Vagina (tissue), 2 donors: ENCODE data around the gene CLEC12A.

Experiments used
- POLR2A ChIP-seq, 2 donors: fragments of 450-650 bp; IDR thresholded peaks; one replicate each; pipeline ENCODE4 v1.6.1; 2017; ENCODE audit warnings: antibody characterized with exemption in 2 of 2, mild to moderate bottlenecking in 2 of 2, moderate library complexity in 2 of 2
- POLR2AphosphoS5 ChIP-seq, 2 donors: sonication (generic); formaldehyde crosslinking; IDR thresholded peaks; one replicate each; pipeline ENCODE4 v1.9.0; 2017; ENCODE audit warnings: antibody characterized with exemption in 2 of 2, mild to moderate bottlenecking in 2 of 2, low read depth in 1 of 2; ENCODE audit not compliant: insufficient read depth in 1 of 2
- TF ChIP-seq, protein P1 (sequence below), 3 experiments: fragments of 450-650 bp in 2 of 3; fragments of 200-600 bp in 1 of 3; sonication (generic) in 1 of 3; IDR thresholded peaks; one replicate each; pipeline ENCODE4 v1.5.1; 2017 to 2019; ENCODE audit warnings: antibody characterized with exemption in 3 of 3, mild to moderate bottlenecking in 2 of 3, moderate library complexity in 2 of 3

DNA sequence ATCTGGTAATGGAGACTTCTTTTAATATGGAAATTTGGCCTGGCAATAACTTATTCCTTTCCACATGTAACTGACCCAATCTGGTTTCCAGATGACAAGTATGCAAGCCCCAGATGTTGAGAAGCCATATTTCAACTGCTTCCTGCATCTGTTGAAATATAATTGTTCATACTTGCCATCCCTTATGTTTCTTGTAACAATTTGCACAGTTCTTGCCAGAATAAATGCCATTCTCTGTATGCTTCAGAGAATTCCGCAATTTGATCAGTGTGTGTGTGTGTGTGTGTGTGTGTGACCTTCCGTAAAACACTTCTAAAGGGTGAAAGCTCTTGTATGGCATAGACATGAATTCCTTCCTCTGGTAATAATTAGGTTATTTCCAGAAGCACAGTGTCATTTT, 37.3 kb upstream of the CLEC12A start:
- TF ChIP-seq, protein P1, sequence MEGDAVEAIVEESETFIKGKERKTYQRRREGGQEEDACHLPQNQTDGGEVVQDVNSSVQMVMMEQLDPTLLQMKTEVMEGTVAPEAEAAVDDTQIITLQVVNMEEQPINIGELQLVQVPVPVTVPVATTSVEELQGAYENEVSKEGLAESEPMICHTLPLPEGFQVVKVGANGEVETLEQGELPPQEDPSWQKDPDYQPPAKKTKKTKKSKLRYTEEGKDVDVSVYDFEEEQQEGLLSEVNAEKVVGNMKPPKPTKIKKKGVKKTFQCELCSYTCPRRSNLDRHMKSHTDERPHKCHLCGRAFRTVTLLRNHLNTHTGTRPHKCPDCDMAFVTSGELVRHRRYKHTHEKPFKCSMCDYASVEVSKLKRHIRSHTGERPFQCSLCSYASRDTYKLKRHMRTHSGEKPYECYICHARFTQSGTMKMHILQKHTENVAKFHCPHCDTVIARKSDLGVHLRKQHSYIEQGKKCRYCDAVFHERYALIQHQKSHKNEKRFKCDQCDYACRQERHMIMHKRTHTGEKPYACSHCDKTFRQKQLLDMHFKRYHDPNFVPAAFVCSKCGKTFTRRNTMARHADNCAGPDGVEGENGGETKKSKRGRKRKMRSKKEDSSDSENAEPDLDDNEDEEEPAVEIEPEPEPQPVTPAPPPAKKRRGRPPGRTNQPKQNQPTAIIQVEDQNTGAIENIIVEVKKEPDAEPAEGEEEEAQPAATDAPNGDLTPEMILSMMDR (IDR thresholded peaks at IDR 0.05): no peak
- TF ChIP-seq POLR2AphosphoS5 (IDR thresholded peaks at IDR 0.05; ENCODE audit: insufficient read depth in 1 of 2, low read depth in 1 of 2) (no peak), POLR2A (IDR thresholded peaks at IDR 0.05) (no peak)
